HK-2 (cell line): ENCODE measurements around the gene PRPS2.

Experiments
- DNase-seq: peaks from one replicate; pipeline ENCODE4 v3.0.0-alpha.2; 2018; ENCODE audit not compliant: unreplicated experiment

PRPS2 gene

GRCh38 chrX:12814420-12814819 is 23.2 kb downstream of the PRPS2 start:
- DNase-seq, result no peak

- DNase-seq, result no peak
Observed at GRCh38 chrX:12817528-12817927, 26.3 kb downstream of the PRPS2 start.

- DNase-seq, result no peak
Observed at GRCh38 chrX:12819222-12819621, 28.0 kb downstream of the PRPS2 start.

- no peak for DNase-seq
Observed at GRCh38 chrX:12820737-12821136, 29.5 kb downstream of the PRPS2 start.

- no peak for DNase-seq
Observed at GRCh38 chrX:12824944-12825343, 33.7 kb downstream of the PRPS2 start.

GRCh38 chrX:12825801-12826200 is 34.6 kb downstream of the PRPS2 start:
- DNase-seq, result peak; percentile 20

GRCh38 chrX:12843061-12843667 is 52.0 kb downstream of the PRPS2 start:
- DNase-seq, result no peak

DNA sequence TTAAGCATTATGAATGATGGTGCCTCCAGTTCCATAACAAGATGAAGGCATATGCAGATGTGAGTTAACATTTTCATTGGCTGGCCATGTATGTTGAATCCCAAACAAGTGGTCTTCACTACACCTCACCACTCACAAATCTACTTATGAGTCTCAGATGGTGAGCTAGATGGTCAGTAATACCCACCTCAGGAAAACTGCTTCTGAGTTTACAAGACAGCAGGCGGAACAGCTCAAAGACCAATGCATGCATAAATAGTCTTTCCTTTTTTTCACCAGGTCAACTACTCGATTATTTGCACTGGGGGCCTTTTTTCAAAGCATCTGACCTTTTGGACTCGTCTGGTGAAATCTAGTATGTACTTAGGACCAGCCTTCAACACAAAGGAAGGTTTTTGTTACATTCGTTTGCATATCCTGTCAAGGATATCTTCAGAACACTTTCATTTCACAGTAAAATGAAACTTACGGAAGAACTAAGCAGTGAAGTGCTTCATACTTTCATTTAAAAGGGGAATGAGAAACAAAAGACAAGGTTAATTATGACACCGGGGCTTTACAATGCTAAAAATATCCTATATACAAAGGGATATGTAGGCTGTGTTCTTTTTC is 52.6 kb downstream of the PRPS2 start:
- DNase-seq, result no peak

DNA sequence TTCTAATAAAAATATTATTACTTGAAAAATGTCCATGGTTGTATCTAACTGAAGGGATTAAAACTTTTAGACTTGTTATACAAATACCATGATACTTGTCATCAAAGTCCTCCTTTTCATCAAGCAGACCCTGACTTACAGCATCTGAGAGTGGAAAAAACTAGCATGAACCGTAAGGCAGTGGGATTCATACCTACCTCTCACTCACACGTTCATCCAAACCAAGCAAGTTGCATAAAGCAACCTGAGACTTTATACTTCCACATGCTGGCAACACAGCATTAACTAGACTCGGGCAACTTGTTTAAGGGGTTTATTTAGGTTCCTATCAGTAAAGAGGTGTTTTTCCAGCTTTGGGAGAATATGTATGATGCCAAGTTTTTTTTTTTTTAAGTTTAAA is 53.1 kb downstream of the PRPS2 start:
- DNase-seq, result no peak

DNA sequence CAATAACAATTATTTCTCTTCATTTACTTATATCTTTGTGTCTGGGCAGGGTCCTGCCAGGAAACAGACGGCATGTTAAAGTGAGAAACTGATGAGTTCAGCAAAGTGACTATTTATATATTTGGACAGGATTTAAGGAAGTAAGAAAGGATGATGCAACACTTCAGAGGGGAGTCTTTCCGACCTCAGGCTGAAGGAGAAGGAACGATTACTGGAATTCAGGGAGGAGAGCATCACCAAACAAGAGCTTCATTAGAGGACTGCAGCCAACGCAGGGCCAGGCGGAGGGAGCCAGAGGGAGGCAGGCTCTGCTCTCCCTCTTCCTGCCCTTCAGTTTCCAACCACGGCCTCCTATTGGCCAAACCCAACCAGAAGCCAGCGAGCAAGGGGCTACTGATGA is 74.1 kb downstream of the PRPS2 start:
- no peak for DNase-seq

DNA sequence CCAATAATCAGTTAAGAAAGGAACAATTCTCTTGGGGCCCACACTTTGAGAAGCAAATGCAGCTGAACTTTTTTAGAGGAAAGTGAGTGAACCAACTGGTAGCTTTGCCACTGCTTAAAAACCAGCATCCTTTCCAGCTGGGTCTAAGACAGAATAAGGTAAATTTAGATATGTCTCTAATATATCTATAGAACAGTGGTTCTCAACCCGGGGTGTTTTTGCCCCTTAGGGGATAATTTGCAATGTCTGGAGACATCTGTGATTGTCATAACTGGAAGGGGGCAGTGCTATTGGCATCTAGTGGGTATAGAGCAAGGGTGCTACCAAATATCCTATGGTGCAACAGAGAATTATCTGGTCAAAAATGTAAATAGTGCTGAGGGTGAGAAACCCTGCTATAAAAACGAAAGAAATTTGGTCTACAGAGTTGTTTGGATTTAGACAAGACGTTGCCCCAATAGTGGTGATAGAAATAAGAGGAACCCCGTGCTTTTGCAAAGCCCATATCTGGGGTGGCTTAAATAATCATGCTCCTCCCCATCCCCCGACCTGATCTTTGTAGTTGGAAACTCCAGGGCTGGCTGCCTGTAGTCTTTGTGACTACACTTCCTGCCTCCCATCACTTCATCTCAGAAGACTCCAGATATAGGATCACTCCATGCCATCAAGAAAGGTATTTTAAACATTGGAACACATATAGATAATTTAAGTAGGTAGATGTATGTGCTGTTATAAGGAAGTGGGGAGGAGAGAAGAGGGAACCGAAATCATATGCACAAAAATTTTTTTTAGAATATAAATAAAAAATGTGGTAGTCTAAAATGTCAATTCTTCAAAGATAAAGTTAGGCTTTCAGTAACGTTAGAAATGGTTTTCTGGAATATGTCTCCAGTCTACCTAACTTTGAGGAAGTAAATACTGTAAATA is 75.5 kb downstream of the PRPS2 start, which contains the start of gene TLR7:
Gene TLR7, plus strand, starts transcription at position 622 of the 927 bp plus-strand sequence. CDS start 507 bp downstream, outside the sequence.
- DNase-seq, result no peak

GRCh38 chrX:12867685-12868084 is 76.5 kb downstream of the PRPS2 start:
- no peak for DNase-seq

DNA sequence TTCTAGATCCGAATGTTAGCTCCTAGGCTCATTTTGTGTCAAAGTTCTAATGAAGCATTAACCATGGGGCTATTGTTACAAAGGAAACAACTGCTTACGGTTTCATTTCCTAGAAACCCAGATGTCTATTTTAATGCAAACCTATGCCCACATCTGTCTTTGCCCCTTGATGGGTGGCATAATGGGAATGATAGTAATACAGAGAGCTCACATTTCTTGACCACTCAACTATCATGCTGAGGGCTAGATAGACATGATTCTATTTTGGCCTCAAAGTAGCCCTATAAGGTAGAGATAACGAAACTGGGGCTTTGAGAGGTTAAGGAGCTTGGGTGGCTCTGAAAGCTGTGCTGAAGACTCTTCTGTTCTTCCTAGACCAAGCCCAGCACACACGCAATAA is 77.5 kb downstream of the PRPS2 start:
- DNase-seq, result no peak

DNA sequence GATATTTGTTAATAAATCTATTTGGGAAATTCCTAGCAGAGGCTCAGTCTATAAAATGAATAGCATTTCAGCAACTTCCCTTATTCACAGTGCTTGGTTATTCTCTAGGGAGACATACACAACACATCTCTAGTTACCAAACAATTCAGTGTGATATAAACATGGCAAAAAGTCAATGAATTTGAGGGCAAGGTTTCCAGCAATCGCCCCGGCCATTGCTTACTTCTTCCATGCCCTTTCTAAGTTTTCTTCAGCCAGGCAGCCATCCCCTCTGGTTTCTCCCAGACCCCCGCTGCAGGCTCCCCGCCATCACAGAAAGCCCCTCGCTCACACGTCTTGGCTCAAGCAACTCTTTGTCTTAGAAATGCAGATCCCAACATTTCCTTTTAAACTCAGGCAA is 80.0 kb downstream of the PRPS2 start:
- no peak for DNase-seq

DNA sequence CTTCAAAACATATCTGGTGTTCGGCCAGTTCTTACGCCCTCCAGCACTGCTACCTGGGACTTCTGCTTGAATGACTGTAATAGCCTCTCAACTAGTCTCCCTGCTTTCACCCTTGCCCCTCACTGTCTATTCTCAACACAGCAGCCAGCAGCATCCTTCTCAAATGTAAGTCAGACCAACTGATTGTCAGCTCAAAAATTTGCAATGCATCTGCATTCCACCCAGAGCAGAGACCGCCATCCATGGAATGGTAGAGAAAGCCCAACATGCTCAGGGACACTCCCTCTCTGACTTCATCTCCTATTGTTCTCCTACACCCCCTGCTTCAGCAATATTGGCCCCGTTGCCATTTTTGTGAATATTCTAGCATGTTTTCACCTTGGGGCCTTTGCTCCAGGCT is 81.5 kb downstream of the PRPS2 start:
- no peak for DNase-seq
